K562 (cell line): ENCODE measurements around the gene RBMS3.

Source experiments
- POLR2A ChIP-seq: fragments of 450-650 bp; conservative IDR thresholded peaks from 2 replicates; pipeline ENCODE4 v1.6.1; 2016
- TF ChIP-seq, protein P1 (sequence below), 2 experiments: IDR thresholded peaks; 2 replicates each; pipeline ENCODE4 v1.6.1; 2012; ENCODE audit warnings: improper control_type of control experiment in 2 of 2, low read depth in 2 of 2, low read length in 2 of 2, borderline replicate concordance in 1 of 2
- TF ChIP-seq, protein P2 (sequence below), 3 experiments: IDR thresholded peaks in 2 of 3; conservative IDR thresholded peaks in 1 of 3; 2 replicates each; pipeline ENCODE4 v1.5.1; 2011 to 2012; ENCODE audit warnings: low read length in 3 of 3, mild to moderate bottlenecking in 3 of 3, control low read depth in 2 of 3, improper control_type of control experiment in 1 of 3, inconsistent platforms in 1 of 3, low read depth in 1 of 3, mixed read lengths in 1 of 3, moderate library complexity in 1 of 3; ENCODE audit not compliant: insufficient read depth in 2 of 3

DNA sequence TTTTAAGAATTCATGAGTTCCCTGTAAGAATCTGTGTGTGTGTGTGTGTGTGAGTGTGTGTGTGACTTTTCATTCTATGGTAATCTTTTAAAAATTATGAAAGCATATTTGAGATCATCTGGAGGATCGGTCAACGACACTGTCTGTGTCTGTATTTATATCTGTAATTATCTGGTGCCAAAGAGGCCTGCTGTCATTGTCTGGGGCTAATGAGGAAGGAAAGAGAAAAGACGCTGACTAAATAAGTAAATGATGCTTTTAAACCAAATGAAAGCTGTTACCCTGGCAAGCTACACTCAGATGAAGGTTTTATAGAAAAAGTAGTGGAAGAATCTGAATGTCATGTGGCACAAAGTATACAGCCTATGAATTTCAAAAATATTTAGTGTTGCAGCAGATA lies 439.8 kb downstream of the RBMS3 start:
- no peak for TF ChIP-seq POLR2A
- TF ChIP-seq, protein P1, sequence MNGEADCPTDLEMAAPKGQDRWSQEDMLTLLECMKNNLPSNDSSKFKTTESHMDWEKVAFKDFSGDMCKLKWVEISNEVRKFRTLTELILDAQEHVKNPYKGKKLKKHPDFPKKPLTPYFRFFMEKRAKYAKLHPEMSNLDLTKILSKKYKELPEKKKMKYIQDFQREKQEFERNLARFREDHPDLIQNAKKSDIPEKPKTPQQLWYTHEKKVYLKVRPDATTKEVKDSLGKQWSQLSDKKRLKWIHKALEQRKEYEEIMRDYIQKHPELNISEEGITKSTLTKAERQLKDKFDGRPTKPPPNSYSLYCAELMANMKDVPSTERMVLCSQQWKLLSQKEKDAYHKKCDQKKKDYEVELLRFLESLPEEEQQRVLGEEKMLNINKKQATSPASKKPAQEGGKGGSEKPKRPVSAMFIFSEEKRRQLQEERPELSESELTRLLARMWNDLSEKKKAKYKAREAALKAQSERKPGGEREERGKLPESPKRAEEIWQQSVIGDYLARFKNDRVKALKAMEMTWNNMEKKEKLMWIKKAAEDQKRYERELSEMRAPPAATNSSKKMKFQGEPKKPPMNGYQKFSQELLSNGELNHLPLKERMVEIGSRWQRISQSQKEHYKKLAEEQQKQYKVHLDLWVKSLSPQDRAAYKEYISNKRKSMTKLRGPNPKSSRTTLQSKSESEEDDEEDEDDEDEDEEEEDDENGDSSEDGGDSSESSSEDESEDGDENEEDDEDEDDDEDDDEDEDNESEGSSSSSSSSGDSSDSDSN (IDR thresholded peaks at IDR 0.05; ENCODE audit: borderline replicate concordance in 1 of 2, low read depth in 2 of 2, low read length in 2 of 2), result no peak
- TF ChIP-seq, protein P2, sequence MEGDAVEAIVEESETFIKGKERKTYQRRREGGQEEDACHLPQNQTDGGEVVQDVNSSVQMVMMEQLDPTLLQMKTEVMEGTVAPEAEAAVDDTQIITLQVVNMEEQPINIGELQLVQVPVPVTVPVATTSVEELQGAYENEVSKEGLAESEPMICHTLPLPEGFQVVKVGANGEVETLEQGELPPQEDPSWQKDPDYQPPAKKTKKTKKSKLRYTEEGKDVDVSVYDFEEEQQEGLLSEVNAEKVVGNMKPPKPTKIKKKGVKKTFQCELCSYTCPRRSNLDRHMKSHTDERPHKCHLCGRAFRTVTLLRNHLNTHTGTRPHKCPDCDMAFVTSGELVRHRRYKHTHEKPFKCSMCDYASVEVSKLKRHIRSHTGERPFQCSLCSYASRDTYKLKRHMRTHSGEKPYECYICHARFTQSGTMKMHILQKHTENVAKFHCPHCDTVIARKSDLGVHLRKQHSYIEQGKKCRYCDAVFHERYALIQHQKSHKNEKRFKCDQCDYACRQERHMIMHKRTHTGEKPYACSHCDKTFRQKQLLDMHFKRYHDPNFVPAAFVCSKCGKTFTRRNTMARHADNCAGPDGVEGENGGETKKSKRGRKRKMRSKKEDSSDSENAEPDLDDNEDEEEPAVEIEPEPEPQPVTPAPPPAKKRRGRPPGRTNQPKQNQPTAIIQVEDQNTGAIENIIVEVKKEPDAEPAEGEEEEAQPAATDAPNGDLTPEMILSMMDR (IDR thresholded peaks at IDR 0.05 in 2 of 3, conservative IDR thresholded peaks at IDR 0.05 in 1 of 3; ENCODE audit: insufficient read depth in 2 of 3, low read depth in 1 of 3, low read length in 3 of 3), result no peak
